NCI-H2029 (cell line): ENCODE data around the gene SDR39U1.
"Not testable (repeated sequence)": the region's sequence is repeated elsewhere in the genome, so short reads cannot be mapped to it uniquely, and the experiment has no call there.

Experiments used
- DNase-seq: peaks from one replicate; lab custom pipeline; 2025; lab: John Stamatoyannopoulos, UW

SDR39U1 gene

GRCh38 chr14:24442240-24443052 lies at the start of gene SDR39U1:
SDR39U1 (minus strand) TSS chr14:24442776; CDS start chr14:24442769, 7 bp downstream.
- peak; percentile 99 for DNase-seq

DNA sequence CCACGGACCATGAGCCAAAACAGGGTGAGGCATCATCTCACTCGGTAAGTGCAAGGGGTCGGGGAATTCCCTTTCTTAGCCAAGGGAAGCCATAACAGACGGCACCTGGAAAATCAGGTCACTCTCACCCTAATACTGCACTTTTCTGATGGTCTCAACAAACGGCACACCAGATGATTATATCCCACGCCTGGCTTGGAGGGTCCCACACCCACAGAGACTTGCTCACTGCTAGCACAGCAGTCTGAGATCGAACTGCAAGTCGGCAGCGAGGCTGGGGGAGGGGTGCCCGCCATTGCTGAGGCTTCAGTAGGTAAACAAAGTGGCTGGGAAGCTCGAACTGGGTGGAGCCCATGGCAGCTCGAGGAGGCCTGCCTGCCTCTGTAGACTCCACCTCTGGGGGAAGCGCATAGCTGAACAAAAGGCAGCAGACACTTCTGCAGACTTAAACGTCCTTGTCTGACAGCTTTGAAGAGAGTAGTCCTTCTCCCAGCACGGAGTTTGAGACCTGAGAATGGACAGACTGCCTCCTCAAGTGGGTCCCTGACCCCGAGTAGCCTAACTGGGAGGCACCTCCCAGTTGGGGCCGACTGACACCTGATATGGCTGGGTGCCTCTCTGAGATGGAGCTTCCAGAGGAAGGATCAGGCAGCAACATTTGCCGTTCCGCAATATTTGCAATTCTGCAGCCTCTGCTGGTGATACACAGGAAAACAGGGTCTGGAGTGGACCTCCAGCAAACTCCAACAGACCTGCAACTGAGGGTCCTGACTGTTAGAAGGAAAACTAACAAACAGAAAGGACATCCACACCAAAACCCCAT lies 49.2 kb upstream of the SDR39U1 start:
- DNase-seq: not testable (repeated sequence)

DNA sequence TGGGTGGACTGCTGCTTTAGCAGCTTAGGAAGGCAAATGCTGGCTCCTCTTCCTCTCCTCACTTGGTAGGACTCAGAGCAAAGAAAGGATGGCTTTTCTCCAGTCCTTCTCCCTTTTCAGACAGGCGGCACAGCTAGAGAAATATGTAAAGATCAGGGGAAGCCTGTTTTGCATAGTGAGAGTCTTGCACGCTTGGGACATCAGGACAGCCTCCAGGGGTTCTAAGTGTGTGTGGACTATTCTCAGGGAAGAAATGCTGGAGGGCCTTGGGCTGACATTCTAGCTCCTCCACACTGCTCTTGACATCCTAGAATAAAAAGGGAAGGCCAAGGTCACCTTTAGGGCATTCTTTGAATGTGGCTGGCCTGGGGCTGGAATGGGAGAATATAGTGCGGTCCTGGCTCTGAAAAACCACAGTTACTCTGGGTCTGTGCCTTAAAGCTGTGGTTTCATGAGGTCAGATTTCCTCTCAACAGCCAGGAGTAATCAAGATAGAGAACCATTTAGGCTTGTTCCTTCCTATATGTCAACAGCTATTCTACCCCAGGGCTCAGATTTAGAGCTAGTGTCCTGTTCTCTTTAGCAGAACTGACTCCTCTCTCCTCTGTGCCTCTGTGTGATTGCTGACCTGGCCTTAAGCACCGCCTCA lies 41.2 kb upstream of the SDR39U1 start:
- DNase-seq: no peak

DNA sequence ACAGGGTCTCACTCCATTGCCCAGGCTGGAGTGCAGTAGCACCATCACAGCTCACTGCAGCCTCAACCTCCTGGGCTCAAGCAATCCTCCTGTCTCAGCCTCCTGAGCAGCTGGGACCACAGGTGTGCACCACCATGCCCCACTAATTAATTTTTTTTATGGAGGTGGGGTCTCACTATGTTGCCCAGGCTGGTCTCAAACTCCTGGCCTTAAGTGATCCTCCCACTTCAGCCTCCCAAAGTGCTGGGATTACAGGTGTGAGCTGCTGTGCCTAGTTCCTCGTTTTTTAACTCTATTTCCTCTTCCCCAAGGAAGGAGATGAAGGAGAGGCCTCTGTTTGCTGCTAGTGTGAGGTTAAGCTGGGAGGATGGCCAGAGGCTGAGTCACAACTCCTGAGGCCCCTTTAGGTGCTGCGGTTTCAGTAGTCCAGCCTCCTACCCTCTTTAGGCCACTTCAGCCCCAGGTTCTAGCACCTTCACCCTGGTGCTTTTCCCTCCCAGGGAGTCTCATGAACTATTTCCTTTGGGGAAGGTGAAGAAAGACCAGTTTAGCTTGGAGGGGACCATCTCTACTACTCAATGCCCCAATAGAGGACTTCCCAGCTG lies 40.2 kb upstream of the SDR39U1 start:
- DNase-seq: not testable (repeated sequence)

GRCh38 chr14:24481622-24482324 lies 39.2 kb upstream of the SDR39U1 start:
- DNase-seq: no peak

DNA sequence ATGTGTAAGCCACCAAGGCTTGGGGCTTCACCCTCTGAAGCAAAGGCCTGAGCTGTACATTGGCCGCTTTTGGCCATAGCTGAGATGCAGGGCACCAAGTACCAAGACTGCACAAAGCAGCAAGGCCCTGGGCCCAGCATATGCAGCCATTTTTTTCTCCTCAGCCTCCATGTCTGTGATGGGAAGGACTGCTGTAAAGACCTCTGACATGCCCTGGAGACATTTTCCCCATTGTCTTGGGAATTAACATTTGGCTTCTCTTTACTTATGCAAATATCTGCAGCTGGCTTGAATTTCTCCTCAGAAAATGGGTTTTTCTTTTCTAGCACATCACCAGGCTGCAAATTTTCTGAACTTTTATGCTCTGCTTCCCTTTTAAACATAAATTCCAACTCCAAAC lies 37.4 kb upstream of the SDR39U1 start:
- DNase-seq: not testable (repeated sequence)

DNA sequence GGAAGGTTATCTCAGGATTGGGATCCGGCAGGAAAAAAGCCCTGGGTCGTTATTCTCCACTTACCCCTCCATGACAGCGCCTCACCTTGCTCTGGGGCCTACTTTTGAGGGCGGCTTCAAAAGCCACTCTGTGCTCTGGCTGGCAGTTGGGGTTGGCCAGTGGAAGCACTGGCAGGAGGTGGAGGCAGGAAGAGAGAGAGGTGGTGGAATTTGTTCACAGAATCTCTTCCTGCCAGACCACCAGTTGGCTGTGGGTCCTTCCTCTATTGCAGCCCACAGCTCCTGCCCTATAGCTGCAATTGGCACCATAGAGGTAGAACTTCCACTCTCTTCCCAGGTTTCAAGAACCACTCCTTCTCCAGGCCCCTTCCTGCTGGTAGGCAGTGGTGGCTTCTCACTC lies 32.7 kb upstream of the SDR39U1 start:
- DNase-seq: no peak

DNA sequence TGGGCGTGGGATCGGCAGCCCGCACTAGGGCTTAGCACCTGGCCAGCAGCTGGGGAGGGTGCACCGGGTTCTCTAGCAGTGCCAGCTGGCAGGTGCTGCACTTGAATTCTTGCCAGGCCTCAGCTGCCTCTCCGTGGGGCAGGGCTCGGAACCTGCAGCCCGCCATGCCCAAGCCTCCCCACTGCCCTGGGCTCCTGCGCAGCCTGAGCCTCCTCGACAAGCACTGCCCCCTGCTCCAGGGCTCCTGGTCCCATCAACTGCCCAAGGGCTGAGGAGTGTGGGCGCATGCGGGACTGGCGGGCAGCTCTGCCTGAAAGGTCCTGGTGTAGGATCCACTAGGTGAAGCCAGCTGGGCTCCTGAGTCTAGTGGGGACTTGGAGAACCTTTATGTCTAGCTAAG lies 30.6 kb upstream of the SDR39U1 start:
- peak; percentile 26 for DNase-seq

GRCh38 chr14:24470450-24470849 lies 27.9 kb upstream of the SDR39U1 start:
- DNase-seq: not testable (repeated sequence)

DNA sequence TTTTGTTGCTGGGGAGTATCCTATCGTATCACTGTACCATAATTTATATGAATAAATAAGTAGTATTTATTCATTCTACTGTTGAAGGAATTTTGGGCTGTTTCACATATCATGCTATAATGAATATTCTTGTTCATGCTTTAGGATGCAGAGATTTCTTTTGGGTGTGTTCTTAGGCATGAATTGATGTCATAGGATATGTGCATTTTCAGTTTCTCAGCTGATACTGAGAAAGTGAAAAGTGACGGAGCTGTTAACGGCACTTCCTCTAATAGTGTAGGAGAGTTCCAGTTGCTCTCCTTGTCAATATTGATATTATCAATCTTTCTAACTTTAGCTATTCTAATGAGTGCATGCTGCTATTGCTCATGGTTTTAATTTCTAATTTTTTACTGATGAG lies 23.2 kb upstream of the SDR39U1 start:
- no peak for DNase-seq

GRCh38 chr14:24465368-24465767 lies 22.8 kb upstream of the SDR39U1 start:
- no peak for DNase-seq

- no peak for DNase-seq
Measured at GRCh38 chr14:24463884-24464785, 21.6 kb upstream of the SDR39U1 start.

GRCh38 chr14:24463017-24463883 lies 20.7 kb upstream of the SDR39U1 start:
- DNase-seq: peak; percentile 44

DNA sequence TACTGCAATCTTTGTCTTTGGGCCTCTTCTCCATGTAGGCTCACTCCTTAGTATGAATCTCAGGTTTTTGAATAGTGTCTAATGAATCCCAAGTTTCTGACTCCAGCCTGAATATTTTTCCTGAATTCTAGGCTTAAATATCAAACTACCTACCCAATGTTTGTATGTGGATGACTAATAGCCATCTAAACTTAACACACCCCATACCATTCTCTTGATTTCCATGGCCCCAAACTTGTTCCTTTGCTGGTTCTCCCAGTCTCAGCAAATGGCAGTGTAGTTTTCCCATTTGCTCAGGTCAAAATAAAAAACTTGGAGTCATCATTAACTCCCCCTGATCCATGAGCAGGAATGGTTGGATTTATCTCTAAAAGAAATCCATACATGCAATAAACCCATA lies 18.8 kb upstream of the SDR39U1 start:
- no peak for DNase-seq

DNA sequence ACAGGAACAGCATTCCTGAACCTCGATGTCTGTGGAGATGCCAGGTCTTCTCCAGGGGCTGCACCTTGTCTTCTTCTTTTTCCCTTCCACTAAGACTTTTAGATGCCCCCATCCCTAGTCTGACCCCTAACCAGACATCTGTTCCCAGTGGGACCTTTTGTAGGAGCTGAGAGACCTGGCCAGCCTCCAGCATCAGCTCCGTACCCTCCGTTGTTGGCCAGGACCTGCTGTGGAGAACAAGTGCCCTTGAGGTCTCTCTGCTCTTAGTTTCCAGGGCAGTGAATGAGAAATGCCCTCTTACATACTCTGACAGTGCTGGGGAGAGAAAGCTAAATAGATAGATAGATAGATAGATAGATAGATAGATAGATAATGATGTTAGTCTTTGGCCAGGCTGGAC lies 16.8 kb upstream of the SDR39U1 start:
- DNase-seq: no peak

GRCh38 chr14:24458736-24459135 lies 16.2 kb upstream of the SDR39U1 start:
- DNase-seq: no peak

DNA sequence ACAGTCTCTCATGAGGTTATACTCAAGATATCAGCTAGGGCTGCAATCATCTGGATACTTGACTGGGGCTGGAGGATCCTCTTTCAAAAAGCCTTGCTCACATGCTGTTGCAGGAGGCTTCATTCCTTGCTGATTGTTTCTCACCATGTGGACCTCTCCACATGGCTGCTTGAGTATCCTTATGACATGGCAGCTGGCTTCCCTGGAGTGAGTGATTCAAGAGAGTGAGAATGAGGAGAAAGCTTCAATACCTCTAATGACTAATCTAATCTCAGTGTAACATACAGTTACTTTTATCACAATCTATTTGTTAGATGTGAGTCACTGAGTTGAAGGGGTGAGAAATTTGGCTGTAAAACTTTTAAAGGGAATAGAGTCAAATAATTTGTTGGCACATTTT lies 14.4 kb upstream of the SDR39U1 start:
- no peak for DNase-seq

GRCh38 chr14:24450828-24451227 lies 8.3 kb upstream of the SDR39U1 start:
- DNase-seq: not testable (repeated sequence)

GRCh38 chr14:24443053-24443665 lies 583 bp upstream of the SDR39U1 start:
- no peak for DNase-seq
